ENCODE data around the gene LACC1.

- TF ChIP-seq CTCF (IDR thresholded peaks at IDR 0.05): no peak
- no peak for TF ChIP-seq POLR2A (IDR thresholded peaks at IDR 0.05)
These were observed 37.1 kb downstream of the LACC1 start for GRCh38 chr13:43916828-43917227.
